ENCODE measurements around the gene AWAT2.

Gene AWAT2

DNA sequence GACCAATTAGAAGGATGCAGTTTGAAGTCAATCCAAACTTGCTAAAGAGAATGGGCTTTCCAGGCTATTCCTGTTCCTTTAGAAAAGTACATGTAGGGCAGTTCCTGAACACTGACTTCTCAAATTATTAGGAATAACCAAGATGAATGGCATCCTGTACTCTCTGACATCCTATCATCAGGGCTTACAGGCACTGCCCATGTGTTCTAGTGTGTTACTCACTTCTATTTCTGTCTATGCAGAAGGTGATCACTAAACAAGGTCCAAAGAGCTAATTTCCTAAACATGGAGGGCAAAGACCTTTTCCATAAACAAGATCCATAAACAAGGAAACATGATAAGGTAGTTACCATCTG, 53.6 kb downstream of the AWAT2 start:
- no peak for DNase-seq (ENCODE audit: low spot score)

DNA sequence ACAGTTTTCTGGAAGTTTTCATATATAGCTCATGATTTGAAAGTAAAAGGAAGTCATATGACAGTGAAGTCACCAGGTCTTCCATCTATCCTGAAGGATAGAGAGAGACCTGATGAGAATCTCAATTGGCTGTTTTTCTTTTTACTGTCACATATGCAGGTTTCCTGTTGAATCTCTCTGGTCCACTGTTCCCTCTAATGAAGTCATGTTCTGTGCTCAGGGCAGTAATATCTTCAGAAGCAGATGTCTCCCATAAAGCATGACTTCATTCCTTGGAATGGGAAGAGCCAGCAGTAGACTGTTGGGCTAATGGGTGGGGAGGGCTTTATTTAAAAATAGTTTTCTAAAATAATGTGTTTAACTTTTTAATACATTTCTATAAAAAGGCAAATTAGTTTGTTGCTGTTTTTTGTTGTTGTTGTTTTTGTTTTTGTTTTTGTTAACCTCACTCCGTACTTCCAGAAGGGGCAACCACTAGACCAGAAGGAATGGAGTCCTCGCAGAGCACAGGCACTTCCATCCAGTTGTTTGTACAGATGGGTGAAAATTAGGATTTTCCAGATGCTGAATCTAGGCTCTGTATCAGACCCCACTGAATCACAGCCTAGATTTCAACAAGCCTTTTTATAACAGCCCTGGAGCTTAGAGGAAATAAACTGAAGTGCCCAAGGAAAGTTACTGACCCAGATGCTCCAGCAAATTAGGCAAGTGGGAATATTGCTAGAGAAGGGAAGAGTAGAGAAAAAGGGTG, 54.2 kb downstream of the AWAT2 start:
- DNase-seq (ENCODE audit: low spot score) = no peak

GRCh38 chrX:69993494-69993893, 56.2 kb downstream of the AWAT2 start:
- no peak for DNase-seq (ENCODE audit: low spot score)

DNA sequence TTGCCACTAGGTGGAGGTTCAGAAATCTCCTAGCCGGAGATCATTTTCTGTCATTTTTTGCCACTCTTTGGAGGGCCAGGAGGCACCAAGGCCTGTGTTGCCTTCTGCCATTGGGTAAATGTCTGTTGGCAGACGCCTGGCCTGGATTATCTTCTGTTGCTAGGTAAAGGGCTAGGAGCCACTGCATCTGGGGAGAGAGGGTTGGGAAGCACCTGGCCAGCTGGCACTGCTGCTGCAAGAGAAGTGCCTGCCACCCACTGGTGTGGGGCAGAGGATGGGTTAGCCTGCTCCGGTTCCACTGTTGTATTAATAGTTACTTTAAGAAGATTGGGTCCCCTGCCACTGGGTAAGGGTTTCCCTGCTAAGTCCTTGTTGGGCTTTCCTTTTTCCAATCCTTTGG, 58.1 kb downstream of the AWAT2 start:
- DNase-seq (ENCODE audit: low spot score) = no peak

Measured in hematopoietic multipotent progenitor cell treated with erythropoietin and hydrocortisone succinate and interleukin-3 and kit ligand, for 17 days (in vitro differentiated cells).